Measurements from ENCODE around the gene LGR5. TPM values are rescaled to one million over a fixed set of nuclear protein-coding genes. Genes with fewer than 3 reads are reported as not detected.

LGR5 gene
- total and polyA plus RNA-seq, 2 of the 8 experiments (the other 6 are each of a cell fraction or from before 2014, with no cell fraction given) = 0.08 to 0.19 TPM

- Histone ChIP-seq H3K36me3 (ENCODE audit: control insufficient read depth in 2 of 4, insufficient read depth in 4 of 4, low read length in 3 of 4) (no peaks in the 10 kb centered on the region), H2BK12ac (ENCODE audit: low read depth, low read length) (no peak overlapping the region), H3K18ac (ENCODE audit: extremely low read depth, low read length) (no peak overlapping the region), H4K5ac (ENCODE audit: insufficient read length, low read depth, low read length) (no peak overlapping the region), H2AK5ac (ENCODE audit: low read depth, low read length) (no peak overlapping the region), H2BK15ac (ENCODE audit: low read length) (no peak overlapping the region), H3K27me3 (replicated peaks in 1 of 4; ENCODE audit: control insufficient read depth in 3 of 4, extremely low read depth in 1 of 4, insufficient read depth in 3 of 4, low read length in 3 of 4) (peaks cover 0 to 1% (median 0%) of the 10 kb centered on the region in 4 experiments; a peak in 1 of 7 replicates), H3K4me1 (replicated peaks in 1 of 4; ENCODE audit: control insufficient read depth in 3 of 4, insufficient read depth in 4 of 4, low read length in 3 of 4) (no peaks in the 10 kb centered on the region), H3K23ac (ENCODE audit: insufficient read length) (no peak overlapping the region), H3K79me2 (ENCODE audit: control insufficient read depth in 1 of 2, insufficient read depth in 2 of 2, low read length in 2 of 2) (no peaks in the 10 kb centered on the region), H2BK5ac (ENCODE audit: low read depth, low read length) (no peak overlapping the region), H4K20me1 (replicated peaks in 1 of 2; ENCODE audit: control insufficient read depth in 1 of 2, insufficient read depth in 2 of 2, low read length in 2 of 2) (no peaks in the 10 kb centered on the region), H2AFZ (ENCODE audit: low read length) (no peak overlapping the region), H3K23me2 (ENCODE audit: low read depth, low read length) (no peaks in the 10 kb centered on the region), H3K9ac (replicated peaks in 1 of 4; ENCODE audit: extremely low read depth in 1 of 4, low read depth in 3 of 4, low read length in 3 of 4) (no peak overlapping the region), H3K9me3 (ENCODE audit: insufficient read depth in 2 of 2, low read depth in 1 of 2, low read length in 1 of 2) (peaks cover 3 to 12% of the 10 kb centered on the region in 2 experiments; a peak in 2 of 4 replicates), H3K79me1 (ENCODE audit: low read depth, low read length) (no peaks in the 10 kb centered on the region), H3K4me3 (ENCODE audit: extremely low read depth in 1 of 4, insufficient read depth in 2 of 4, low read depth in 3 of 4, low read length in 4 of 4) (no peak overlapping the region), H3K4me2 (ENCODE audit: insufficient read depth in 1 of 2, low read depth in 2 of 2, low read length in 2 of 2) (no peak overlapping the region), H3K27ac (ENCODE audit: low read depth, low read length) (no peak overlapping the region), H4K91ac (replicated peaks; ENCODE audit: insufficient read length, low read length) (no peak overlapping the region), H3K56ac (replicated peaks; ENCODE audit: insufficient read length, low read depth, low read length) (no peak overlapping the region), H2BK20ac (ENCODE audit: low read length) (no peak overlapping the region), H4K8ac (ENCODE audit: extremely low read depth, insufficient read depth, low read length) (no peak overlapping the region), H2BK120ac (replicated peaks; ENCODE audit: low read depth, low read length) (no peak overlapping the region), H3K4ac (replicated peaks; ENCODE audit: insufficient read length, low read depth, low read length) (no peak overlapping the region), H3K14ac (ENCODE audit: insufficient read length) (no peak overlapping the region)
- FAIRE-seq (no peak), DNase-seq (ENCODE audit: low read depth in 1 of 2, low spot score in 2 of 2) (no peak)
- WGBS, 2 experiments (ENCODE audit: extremely low coverage in 1 of 2, insufficient coverage in 1 of 2, insufficient read length in 1 of 2, insufficient replicate concordance in 2 of 2, low coverage in 1 of 2, low lambda C conversion rate in 2 of 2, missing lambda C conversion rate in 1 of 2) = 91% methylated on average over 3 of the region's 3 CpGs; no CpG with 5 or more reads in 1 of the 2 experiments
- ChIA-PET CTCF (ENCODE audit: partially characterized antibody) (interaction anchor here (2.8 to 6.5 kb wide), 2 partner anchors 11 to 16 kb away, joined by 10 to 28 read pairs; no protein-coding TSS in a partner anchor), POLR2A (ENCODE audit: partially characterized antibody) (no interaction called here)
- TF ChIP-seq EZH2 (IDR thresholded peaks at IDR 0.05; ENCODE audit: low read depth, low read length, severe bottlenecking) (no peak), E2F6 (IDR thresholded peaks at IDR 0.05) (no peak), SRF (IDR thresholded peaks at IDR 0.05; ENCODE audit: low read depth, low read length) (no peak), SAP30 (IDR thresholded peaks at IDR 0.05; ENCODE audit: insufficient read depth, insufficient replicate concordance, low read length) (no peak), CREB1 (IDR thresholded peaks at IDR 0.05) (no peak), ZNF274 (IDR thresholded peaks at IDR 0.05; ENCODE audit: borderline replicate concordance, extremely low read depth, low read length) (no peak), SP1 (IDR thresholded peaks at IDR 0.05; ENCODE audit: low read depth, low read length) (no peak), GTF2F1 (IDR thresholded peaks at IDR 0.05; ENCODE audit: borderline replicate concordance, low read depth, low read length) (no peak), POLR2AphosphoS5 (IDR thresholded peaks at IDR 0.05; ENCODE audit: low read depth, low read length) (no peak), USF2 (IDR thresholded peaks at IDR 0.05; ENCODE audit: low read length) (no peak), POU5F1 (IDR thresholded peaks at IDR 0.05; ENCODE audit: low read depth, low read length) (no peak), NRF1 (IDR thresholded peaks at IDR 0.05; ENCODE audit: low read depth, low read length) (no peak), CBX8 (IDR thresholded peaks at IDR 0.05; ENCODE audit: borderline replicate concordance, low read depth, low read length) (no peak), TBP (IDR thresholded peaks at IDR 0.05; ENCODE audit: low read depth, low read length) (no peak)
These were observed 7.6 kb upstream of the LGR5 start for GRCh38 chr12:71431991-71432390.
